ENCODE results near the gene SLC35D2. TPM values are rescaled to one million over a fixed set of nuclear protein-coding genes. Genes with fewer than 3 reads are reported as not detected.
"Not testable (repeated sequence)": the region's sequence is repeated elsewhere in the genome, so short reads cannot be mapped to it uniquely, and the experiment has no call there.

Gene SLC35D2
- total RNA-seq, 1 donor from 2014 or later, result 26.0 TPM

DNA sequence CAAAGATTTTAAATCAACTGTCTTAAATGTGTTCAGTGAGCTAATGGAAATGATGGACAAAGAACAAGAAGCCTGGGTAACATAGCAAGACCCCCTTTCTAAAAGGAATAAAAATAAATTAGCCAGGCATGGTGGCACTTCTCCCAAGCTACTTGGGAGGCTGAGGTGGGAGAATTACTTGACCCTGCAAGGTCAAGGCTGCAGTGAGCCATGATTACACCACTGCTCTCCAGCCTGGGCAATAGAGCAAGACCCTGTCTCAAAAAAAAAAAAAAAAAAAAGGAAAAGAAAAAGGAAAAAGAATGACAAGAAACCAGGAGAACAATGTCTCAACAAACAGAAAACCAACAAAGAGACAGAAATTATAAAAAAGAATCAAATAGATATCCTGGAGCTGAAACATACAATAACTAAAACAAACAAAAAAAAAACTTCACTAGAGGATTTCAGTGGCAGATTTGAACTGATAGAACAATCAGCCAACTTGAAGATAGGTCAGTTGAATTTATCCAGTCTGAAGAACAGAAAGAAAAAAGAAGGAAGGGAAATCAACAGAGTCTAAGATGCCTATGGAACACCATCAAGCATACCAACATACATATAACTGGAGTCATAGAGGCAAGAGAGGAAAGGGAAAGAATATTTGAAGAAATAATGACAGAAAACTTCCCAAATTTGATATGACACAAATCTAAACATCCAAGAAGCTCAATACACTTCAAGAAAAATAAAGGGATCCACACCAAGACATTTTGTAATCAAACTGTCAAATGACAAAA lies 16.8 kb upstream of the SLC35D2 start:
- no peak for DNase-seq (ENCODE audit: low spot score)

DNA sequence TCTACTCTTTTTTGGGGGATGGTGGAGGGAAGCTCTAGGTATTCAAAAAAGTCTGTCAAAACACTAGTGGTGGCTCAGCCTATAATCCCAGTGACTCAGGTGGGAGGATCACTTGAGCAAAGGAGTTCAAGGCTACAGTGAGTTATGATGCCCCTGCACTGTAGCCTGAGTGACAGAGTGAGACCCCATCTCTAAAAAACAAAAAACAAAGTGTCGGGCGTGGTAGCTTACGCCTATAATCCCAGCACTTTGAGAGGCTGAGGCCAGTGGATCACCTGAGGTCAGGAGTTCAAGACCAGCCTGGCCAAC lies 15.8 kb upstream of the SLC35D2 start:
- DNase-seq (ENCODE audit: low spot score), result no peak

DNA sequence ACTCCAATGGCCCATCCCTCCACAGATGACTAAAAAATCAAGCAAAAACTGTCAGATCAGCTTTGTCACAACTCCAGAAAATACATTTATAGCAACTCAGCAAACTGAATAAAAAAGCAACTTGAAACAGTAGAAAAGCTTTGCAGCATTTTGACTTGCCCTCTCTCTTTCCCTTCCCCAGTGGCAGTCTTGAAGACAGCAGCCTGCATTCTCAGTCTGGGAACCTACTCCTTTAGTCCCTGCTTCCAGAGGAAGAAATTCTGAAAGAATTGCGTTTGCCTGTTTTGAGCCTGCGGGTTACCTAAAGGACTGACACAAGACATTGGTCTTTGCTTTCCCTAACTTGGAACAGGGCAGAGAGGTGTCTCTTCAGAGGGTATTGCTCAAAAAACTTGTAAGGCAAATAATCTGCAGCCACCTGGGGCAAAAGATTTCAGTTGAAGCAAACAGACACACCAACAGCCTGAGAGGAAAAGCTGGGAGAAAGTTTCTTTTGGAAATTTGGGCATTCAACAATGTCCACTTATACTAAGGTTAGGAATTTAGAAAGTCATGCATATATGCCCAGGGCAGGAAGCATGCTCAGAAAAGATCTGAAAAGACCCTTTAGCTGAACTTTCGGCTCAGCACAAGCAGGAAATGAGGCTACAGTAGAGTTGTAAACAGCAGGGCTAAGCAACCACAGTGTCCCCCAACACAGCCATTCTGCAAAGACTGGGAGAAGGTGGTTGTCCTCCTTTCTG lies 15.2 kb upstream of the SLC35D2 start:
- no peak for DNase-seq (ENCODE audit: low spot score)

DNA sequence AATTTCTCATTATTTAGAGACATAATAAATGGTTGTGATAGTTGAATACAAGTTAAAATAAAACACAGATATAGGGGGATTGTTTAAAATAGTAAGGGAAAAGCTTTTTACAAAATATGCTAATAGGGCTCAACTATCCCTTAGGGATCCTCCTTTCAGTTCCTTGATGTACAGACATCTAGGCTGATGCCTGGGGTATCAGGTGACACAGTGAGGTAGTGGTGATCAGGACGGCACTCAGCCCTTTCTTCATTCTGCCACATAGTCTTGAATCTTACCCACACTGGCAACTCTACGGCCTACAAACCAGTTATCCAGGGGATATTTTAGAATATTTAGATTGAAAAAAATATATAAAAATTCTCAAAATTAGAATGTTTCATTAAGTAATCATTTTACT lies 12.5 kb upstream of the SLC35D2 start:
- no peak for DNase-seq (ENCODE audit: low spot score)

DNA sequence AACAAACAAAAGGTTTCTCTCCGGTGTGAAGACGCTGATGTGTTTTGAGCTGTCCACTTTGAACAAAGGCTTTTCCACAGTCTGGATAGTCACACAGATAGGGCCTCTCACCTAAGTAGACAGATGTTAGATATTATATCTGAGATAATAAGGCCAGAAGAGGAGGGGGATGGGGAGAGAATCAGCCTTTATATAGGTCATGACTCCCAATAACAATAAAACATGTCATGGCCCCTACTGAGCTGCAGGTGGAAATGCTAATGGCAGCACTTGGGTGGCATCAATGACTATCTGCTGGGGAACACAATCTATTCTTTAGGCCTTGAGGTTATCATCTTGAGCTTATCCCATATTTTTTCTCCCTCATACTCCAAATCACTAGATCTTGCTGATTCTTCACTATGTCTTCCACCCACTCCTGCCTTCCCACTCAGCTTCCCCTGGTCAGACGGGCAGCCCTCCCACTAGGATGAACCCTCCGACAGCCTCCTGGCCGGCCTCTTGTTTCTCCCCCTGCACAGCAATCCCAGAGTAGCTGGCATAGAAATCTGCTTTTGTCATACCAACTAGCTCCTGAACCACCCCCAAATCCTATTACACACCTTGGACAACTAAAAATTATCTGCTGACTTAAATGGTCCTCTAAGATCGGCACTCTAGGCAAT lies 11.5 kb upstream of the SLC35D2 start:
- no peak for DNase-seq (ENCODE audit: low spot score)

DNA sequence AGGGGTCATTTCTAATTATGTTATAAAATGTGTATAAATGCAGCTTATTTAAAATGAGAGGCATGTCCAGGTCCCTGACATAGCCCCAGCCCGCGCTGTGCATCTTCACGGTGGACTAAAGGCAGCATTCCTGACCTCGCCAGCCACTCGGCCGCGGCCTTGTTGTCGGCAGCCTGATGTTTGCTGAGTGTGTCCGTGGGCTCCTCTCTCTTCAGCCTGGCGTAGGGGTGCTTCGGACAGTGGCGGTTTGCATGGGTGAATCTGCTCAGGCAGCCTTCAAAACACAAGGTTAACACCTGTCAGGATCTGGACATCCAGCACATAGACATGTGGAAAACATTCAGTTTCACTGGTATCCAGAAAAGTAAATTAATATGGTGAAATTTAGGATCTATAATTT lies 8.8 kb upstream of the SLC35D2 start:
- DNase-seq (ENCODE audit: low spot score), result no peak

DNA sequence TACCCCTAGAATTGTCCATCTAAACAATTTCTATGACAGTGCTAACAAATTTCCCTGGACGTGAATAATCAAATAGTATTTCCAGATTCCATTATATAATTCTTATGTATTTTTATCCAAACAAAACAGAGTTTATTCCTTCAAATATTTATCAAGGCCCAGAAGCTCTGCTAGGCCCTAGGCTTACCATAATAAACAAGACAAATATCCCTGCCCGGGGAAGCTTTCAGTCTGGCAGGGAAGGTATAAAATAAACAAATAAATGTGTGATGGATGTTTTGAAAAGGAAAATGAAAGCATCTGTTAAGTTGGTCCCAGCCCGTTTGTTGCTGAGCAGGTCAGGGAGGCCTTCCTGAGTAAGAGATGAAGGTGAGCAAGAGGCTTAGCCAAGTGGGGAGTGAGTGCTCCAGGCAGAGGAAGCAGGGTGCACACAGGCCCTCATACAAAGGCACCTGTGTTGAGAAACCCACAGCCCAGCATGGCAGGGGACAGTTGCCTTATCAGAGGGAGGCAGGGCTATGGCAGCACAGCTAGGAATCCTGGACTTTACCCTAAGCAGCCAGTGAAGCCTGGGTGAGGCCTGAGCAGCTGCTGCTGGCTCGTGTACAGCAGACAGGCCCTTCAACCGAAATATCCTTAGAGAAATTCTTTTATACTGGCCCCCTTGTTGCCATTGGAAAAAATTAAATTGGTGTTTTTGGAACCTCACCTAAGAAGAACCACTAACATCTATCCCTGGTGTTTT lies 7.7 kb upstream of the SLC35D2 start:
- DNase-seq (ENCODE audit: low spot score), result no peak

DNA sequence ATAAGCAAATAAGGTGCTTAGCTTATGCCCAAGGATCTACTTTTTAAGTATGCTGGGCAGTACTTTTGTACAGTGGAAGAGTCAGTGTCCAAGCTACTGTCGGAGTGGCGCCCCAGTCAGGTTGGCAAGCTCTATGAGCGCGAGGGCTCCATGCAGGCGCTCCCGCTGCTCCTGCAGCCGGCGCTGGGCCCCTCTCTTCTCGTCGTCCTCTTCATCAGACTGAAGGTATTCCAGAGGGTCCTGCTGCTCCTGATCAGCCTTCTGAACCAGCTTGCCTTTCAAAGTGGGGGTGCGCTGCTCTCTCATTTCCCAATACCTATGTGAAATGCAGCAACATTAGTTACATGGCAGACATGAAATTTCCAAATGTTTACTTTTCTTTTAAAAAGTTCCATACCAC lies 4.6 kb upstream of the SLC35D2 start:
- DNase-seq (ENCODE audit: low spot score), result no peak

DNA sequence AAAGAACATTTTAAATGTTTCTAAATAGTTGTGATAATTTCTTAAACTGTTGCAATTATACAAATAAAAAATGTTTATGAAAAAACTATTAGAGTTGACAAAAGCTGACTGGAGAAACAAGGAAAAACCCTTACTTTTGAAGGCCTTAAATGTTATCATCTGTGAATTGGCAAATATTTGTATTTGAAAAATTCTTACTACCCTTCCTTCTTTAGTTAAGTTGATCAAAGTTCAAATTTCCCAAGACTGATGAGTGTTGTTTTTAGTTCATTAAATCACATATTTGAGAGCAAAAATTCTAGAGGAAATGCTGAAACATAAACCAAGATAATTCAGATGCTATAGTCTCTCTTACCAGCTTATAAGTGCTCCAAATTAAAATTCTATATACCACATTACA lies 2.6 kb upstream of the SLC35D2 start:
- DNase-seq (ENCODE audit: low spot score), result no peak

DNA sequence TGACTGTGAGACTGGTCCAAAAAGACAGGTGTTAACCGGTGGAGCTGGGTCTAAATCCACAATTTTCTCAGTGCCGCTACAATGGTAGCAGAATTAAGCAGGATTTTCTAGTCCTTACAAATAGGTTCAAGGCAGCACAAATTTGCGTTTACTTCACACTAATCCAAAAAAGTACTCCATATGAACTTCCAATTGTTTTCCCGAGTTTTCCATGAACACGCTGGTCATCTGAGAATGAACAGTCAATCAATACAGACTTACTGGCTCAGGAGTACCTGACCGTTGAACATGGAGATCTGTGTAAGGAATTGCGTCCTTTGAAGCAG lies 709 bp downstream of the SLC35D2 start:
- DNase-seq (ENCODE audit: low spot score), result no peak

DNA sequence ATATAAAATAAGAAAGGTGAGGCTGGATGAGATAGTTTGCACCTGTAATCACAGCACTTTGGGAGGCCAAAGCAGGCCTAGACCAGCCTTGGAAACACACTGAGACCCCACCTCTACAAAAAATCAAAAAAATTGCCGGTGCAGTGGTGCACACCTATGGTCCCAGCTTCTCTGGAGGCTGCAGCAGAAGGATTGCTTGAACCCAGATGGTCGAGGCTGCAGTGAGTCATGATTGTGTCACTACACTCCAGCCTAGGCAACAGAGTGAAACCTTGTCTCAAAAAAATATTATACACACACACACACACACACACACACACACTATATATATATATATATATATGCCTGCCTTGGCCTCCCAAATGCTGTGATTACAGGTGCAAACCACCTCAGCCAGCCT lies 1.3 kb downstream of the SLC35D2 start:
- DNase-seq (ENCODE audit: low spot score), result no peak

DNA sequence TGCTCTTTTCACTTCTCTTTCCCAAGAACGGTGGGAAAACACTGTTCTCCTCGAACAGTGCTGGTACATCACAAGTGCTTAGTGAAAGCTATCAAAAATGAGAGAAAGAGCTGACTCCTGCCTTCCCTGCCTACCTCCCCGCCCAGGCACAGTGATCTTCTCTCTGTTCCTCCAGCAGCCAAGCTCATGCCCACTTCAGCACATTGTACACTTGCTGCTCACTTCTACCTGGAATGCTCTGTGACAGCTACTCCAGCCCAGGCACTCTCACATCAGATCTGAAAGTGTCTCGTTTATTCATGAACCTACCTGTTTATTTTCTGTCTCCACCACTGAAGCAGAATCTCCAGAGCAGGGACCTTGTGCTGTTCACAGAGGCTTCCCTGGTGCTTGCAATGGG lies 1.8 kb downstream of the SLC35D2 start:
- DNase-seq (ENCODE audit: low spot score), result no peak

DNA sequence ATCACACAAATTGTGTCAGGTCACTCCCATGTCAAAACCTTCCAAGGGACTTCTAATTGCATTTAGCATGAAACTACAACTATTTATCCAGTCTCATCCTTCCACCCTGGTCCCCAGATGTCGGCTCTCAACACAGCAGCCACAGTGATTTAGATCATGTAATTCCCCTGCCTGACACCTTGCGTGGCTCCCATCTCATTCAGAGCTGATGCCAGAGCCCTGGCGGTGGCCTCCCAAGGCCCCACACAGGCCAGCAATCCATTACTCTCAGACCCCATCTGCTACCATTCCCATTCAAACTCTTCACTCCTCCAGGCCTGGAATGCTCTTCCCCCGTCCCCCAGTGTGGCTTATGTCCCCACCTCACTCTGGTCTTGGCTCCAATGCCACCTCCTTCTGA lies 2.4 kb downstream of the SLC35D2 start:
- DNase-seq (ENCODE audit: low spot score), result no peak

DNA sequence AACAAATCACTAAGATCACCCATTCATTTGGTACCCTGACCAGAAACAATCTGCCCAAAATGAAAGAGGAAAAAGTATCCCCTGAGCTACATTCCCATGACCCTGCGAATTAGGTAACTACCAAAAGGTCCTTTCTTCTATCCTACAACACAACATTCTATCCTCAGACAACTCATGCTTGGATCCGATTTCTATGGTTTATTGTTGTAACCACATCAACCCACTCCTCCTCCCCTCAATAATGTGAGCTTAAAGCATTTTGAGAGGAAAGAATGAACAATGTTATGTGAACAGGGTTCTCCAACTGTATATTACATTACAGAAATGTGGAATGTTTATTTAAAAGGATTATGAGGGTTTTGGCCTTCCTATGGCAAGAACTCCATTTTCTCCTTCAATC lies 4.0 kb downstream of the SLC35D2 start:
- no peak for DNase-seq (ENCODE audit: low spot score)

DNA sequence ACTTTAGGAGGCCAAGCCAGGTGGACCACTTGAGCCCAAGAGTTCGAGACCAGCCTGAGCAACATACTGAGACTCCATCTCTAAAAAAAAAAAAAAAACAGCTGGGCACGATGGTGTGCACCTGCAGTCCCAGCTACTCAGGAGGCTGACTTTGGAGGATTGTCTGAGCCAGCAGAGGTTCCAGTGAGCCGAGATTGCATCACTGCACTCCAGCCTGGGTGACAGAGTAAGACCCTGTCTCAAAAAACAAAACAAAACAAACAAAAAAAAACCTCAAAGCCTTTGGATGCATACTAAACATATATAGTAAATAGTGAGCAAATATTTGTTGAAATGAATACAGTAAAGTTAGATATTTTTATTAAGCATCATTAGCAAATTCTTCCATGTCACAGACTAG lies 5.3 kb downstream of the SLC35D2 start:
- DNase-seq (ENCODE audit: low spot score), result no peak

DNA sequence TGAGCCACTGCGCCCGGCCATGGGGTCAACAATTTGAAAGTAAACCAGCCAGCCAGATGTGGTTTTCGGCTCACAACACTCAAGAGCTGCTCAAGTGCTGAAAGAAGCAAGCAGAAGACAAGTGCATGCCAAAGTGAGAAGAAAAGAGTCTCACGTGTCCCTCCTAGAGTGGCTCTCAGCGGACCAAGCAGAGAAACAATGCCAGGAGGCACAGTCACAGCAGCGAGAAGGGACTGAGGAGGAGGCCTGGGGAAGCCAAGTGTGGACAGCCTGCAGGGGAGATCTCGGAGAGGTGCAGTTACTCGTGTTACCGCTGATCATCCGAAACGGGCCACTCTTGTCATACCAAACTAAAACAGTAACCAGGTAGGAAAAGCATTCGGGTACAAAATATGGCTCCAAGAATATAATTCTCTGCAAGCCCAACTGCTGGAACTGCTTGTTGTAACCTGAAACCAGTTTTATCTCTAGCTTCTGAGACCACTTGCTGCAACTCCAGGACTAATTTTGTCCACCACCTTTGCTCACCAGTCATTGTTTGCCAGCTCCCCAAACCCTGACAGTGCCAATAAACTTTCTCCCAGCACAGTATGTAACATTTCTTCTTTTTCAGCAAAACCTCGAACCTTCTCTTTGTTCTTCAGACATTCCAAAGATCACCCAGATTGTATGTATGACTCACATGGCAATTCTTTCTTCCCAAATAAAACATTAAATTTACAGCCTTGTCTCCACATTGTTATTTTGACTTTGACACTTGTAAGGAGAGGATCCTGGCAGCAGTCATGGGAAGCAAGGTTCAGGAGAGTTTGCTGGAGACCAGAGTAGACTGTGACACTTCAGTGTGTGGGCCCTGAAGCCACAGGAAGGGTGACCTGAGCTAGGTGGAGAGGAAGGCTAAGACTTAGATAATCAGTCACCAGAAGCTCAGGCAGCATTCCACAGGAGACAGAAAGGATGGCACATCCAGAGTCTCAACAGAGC lies 6.3 kb downstream of the SLC35D2 start:
- DNase-seq (ENCODE audit: low spot score), result no peak

DNA sequence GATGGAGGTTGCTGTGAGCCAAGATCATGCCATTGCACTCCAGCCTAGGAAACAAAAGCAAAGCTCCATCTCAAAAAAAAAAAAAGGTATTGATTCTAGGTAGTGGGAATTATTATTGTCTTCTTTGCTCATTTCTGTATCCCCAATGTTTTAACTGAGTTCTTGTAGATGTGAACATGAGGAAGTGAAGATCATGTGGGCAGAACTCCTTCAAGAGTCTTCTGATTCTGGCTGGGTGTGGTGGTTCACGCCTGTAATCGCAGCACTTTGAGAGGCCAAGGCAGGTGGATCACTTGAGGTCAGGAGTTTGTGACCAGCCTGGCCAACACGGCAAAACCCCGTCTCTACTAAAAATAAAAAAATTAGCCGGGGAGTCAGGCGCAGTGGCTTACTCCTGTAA lies 8.0 kb downstream of the SLC35D2 start:
- DNase-seq (ENCODE audit: low spot score), result not testable (repeated sequence)

DNA sequence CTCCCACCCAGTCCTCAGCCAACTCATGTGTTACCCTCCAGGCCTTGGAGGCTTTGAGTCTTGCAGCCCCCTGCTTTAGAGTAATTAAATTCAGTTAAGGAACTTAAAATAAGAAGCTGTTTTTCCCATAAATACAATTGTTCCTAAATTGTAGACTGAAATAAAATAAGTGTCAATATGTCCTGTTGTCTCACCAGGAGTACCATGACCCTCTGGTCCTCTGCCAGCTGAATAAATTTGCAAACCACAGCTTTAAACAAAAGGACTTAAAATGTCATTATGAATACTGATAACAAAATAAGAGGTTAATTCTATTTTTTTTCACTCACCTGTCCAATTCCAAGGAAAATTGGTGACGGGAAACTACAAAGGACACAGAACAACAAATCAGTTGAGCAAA lies 15.6 kb downstream of the SLC35D2 start:
- DNase-seq (ENCODE audit: low spot score), result no peak

DNA sequence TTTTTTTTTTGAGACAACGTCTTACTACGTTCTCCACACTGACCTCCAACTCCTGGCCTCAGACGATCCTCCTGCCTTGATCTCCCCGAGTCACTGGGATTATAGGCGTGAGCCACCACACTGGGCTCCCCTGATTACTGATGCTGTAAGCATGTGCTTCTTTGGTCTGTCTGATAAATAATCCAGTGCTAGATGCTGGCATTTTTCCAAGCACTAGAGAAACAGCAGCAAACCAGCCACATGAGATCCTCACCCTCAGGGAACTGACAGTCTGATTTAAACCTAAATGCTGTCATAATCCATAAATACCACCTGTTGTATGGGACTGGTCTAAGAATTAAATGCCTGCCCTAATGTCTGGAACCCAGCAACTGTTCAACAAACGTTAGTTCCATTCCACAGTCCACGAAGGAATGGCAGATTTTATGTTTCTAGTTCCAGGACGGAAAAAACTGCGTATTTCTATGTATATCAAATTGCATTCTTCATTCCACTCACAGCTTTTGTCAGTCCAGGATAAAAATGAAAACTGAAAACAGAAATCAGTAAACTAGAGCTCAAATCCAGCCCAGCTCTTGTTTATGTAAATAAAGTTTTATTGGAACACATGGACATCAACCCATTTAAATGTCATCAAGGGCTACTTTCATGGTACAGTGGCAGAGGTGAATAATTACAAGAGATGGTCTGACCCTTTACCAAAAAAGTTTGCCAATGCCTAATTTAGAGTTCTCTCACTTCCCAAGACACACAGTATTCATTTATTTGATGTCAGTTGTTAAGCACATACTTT lies 20.1 kb downstream of the SLC35D2 start:
- DNase-seq (ENCODE audit: low spot score), result no peak

DNA sequence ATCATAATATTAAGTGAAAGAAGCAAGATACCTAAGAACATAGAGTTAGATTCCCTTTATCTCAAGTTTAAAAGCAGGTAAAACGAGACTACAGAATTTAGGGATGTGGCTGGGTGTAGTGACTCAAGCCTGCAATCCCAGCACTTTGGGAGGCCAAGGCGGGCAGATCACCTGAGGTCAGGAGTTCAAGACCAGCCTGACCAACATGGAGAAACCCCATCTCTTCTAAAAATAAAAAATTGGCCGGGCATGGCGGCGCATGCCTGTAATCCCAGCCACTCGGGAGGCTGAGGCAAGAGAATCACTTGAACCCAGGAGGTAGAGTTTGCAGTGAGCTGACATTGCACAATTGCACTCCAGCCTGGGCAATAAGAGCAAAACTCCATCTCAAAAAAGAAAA lies 21.4 kb downstream of the SLC35D2 start:
- DNase-seq (ENCODE audit: low spot score), result not testable (repeated sequence)

DNA sequence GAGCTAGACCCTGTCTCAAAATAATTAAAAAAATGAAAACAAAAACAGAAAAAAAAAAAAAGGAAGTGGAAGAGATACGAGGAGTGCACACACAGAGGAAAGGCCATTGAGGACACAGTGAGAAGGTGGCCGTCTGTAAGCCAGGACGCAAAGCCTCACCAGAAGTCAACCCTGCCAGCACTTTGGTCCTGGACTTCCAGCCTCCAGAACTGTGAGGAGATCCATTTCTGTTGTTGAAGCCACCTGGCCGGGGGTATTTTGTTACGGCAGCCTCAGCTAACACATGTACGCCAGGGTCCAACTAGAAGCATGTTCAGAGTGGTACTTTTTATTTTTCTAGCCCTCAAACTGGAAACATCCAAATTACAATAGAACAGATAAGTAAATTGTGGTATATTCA lies 21.8 kb downstream of the SLC35D2 start:
- DNase-seq (ENCODE audit: low spot score), result no peak

All from ureter (tissue), 1 donor.